Stimulated activated CD8-positive, alpha-beta memory T cell treated with anti-CD3 and anti-CD28 coated beads, Interleukin-7, amount 100 ng/mL, for 4 hours (primary cell): Measurements from ENCODE around the gene ZNF582.

ENCODE experiments used
- DNase-seq, 2 donors: peaks; one replicate each; pipeline ENCODE4 v3.0.0-alpha.2; 2020; ENCODE audit warnings: low read depth in 2 of 2

ZNF582 gene

DNA sequence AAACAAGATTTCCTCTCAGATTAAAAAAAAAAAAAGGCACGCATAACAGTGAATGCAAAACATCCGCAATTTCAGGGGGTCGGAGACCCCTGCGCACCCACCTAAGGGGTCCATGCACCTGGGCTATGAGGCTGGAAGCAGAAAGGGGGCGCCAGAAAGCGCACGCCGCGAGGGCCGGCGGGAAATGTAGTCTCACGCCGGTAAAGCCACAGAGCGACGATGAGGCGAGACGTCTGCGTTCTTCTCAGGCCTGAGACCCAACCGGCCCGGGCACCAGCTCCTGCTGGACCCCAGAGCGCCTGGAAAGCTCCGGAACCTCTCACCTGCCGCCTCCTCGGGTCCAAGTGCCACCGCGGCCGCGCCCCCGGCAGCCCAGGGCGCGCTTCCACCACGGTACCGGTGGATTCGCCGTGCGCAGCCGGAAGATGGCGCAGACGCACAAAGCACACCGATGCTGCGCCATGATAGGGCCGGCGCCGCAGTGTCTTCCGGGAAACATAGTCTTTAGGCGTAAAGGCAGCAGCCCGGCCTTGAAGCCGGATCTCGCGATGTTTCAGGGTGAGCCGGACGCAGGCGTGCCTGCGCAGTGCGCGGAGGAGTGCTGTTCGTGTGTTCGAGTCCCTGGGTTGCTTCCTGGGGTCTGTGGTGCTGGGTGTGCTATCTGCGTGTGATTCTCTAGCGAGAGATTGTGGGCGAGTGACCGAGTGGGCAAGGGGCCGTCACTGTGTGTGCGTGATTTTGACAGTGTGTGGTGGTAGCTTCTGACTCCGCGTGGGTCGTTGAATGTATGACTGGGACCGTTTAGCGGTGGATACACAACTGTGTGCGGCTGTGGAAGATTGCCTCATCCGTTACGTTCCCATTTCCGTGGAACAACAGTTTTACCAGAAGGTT is at the start of gene ZNF582:
ZNF582 (minus strand) TSS at position 416 of the 894 bp plus-strand sequence. CDS start 1,782 bp downstream, outside the sequence.
- peak; percentile 87 to 91 for DNase-seq

DNA sequence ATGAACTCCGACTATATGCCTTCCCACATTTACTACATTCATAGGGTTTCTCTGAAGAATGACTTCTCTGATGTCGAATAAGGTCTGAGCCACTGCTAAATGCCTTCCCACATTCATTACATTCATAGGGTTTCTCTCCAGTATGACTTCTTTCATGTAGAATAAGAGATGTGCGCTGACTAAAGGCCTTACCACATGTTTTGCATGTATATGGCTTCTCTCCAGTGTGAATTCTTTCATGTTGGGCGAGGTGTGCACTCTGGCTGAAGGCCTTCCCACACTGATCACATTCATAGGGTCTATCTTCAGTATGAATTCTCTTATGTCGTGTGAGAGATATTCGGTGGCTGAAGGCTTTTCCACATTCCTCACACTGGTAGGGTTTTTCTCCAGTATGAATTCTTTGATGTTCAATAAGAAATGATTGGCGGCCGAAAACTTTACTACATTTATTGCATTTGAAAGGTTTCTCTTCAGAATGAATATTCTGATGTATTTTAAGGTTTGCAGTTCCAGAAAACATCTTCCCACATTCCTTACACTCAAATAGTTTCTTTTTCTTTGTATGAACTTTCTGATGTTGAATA is 48.0 kb upstream of the ZNF582 start:
- DNase-seq: no peak

DNA sequence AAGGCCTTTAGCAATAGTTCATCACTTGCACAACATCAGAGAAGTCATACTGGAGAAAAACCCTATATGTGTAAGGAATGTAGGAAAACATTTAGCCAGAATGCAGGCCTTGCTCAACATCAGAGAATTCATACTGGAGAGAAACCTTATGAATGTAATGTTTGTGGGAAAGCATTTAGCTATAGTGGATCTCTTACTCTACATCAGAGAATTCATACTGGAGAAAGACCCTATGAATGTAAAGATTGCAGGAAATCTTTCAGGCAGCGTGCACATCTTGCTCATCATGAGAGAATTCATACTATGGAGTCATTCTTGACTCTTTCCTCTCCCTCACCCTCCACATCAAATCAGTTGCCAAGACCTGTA is 30.6 kb upstream of the ZNF582 start:
- no peak for DNase-seq

DNA sequence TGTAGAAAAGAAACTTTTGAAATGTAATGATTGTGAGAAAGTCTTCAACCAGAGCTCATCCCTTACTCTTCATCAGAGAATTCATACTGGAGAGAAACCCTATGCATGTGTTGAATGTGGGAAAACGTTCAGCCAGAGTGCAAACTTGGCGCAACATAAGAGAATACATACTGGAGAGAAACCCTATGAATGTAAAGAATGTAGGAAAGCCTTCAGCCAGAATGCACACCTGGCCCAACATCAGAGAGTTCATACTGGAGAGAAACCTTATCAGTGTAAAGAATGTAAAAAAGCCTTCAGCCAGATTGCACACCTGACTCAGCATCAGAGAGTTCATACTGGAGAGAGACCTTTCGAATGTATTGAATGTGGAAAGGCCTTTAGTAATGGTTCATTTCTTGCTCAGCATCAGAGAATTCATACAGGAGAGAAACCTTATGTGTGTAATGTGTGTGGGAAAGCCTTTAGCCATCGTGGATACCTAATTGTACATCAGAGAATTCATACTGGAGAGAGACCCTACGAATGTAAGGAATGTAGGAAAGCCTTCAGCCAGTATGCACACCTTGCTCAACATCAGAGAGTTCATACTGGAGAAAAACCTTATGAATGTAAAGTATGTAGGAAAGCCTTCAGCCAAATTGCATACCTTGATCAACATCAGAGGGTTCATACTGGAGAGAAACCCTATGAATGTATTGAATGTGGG is 30.1 kb upstream of the ZNF582 start:
- no peak for DNase-seq

DNA sequence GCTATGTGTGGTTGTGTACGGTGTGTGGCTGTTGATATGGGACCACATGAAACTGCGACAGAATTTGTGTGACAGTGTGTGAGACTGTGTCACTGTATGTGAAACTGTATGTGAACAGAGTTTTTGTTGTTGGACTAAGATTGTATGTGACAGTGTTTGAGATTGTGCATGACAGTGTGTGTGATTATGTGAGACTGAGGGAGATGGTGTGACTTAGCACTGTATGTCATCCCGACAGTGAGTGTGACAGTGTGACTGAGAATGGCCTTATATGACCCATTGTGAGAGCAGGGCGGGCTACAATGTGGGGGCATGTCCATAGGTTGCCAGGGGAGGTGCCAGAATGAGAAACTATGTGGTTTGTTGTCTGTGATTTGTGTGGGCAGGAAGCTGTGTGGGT is 11.7 kb upstream of the ZNF582 start:
- no peak for DNase-seq

DNA sequence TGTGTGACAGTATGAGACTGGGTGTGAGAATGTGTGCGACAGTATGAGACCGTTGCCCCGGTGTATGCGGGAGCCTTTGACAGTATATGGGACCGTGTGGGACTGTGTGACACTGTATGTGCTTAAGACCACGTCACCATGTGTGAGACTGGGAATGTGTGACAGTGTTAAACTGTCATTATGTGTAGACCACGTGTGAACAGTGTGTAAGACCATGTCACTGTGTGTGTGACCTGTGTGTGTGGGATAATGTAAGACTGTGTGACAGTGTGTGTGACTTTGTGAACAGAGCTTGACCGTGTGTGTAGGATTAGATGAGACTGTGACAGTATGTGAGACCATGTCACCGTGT is 11.3 kb upstream of the ZNF582 start:
- no peak for DNase-seq

DNA sequence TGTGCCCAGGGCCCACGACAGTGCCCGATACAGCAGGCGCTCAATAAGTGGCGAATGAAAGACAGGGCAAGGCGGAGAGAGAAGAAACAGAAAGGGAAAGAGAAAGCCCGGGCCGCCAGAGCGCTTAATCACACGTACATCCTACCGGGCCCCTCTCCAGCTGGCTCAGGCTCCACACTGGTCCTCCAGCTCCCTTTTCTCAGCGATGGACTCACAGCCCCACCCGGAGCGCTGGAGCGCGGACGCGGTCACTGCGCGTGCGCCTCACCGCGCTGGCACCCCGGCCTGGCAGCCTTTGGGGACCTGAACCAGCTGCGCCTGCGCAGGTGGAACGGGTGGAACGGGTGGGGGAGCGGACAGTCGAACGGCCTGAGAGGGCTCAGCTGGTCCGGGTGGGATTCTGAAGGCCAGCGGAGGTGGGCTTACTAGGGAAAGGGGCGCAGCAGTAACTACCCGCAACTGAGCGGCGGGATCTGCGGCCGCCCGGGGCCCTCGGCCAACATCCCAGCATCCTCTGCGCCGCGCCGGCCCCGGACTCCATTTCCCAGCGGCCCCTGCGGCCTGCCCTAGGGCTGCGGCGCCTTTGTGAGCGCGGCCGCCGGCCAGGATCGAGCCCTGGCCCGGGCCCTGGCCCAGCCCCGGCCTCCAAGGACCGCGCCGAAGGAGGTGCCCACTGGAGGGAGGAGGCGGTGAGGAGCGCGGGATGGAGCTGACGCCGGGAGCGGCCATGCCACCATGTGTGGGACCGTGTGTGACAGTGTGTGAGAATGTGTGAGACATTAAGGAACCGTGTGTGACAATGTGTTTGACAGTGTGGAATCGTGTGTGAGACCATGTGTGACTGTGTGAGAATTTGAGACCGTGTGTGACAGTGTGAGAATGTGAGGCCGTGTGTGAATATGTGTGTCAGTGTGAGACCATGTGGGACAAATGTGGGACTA is 10.7 kb upstream of the ZNF582 start, which contains the start of gene ZNF583:
ZNF583 (plus strand) TSS at position 569 of the 941 bp plus-strand sequence. CDS start 2,783 bp downstream, outside the sequence.
- DNase-seq: peak; percentile 80 to 88

DNA sequence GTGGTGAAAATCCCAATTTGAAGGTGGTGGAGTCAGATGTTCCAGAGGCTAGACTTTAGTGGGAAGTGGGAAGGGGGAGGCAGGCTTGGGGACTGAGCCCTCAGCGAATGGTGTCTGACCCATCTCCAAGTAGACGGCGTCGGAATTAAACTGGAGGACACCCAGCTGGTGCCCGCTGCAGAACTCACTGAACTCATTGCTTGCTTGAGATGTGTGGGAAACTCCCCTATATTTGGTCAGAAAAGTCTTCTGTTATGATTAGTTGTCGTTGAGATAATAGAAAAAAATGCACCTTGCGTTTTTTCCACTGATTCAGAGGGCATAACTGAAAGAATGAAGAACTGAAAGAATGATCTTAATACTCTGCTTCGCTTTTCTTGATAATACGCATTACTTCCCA is 9.9 kb upstream of the ZNF582 start:
- DNase-seq: no peak

DNA sequence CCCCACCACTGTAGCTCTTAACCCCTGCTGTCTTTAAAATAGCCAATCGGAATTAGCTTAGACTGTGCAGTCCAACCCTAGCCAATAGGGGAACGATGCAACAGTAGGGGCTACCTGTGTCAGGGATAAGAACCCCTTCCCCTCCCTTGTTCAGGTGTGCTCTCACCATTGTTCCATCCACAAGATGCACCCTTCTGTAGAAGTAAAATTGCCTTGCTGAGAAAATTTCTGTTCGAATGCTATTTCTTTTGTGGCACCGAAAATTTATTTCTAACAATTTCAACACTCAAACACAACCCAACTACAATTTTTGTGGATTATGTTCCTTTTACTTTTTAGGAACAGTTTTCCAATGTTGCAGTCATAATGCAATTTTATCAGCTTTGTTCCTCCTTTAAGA is 7.2 kb upstream of the ZNF582 start:
- no peak for DNase-seq

DNA sequence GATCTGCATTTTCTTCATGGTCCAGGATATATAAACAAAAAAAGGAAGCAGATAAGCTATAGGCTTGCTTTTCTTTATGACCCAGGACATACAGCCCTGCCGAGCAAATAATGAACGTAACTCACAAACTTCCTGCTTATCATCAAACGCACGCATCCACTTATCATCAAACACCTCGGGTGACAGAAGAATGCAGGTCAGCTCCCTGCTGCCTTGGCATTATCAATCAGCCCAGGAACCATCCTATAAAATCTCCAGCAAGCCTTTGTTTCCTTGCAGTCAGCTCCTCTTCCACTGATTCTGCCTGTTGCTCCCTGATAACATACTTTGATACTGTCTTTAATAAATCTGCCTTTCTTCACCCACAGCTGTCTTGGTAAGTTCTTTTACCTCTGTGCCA is 5.5 kb upstream of the ZNF582 start:
- no peak for DNase-seq

DNA sequence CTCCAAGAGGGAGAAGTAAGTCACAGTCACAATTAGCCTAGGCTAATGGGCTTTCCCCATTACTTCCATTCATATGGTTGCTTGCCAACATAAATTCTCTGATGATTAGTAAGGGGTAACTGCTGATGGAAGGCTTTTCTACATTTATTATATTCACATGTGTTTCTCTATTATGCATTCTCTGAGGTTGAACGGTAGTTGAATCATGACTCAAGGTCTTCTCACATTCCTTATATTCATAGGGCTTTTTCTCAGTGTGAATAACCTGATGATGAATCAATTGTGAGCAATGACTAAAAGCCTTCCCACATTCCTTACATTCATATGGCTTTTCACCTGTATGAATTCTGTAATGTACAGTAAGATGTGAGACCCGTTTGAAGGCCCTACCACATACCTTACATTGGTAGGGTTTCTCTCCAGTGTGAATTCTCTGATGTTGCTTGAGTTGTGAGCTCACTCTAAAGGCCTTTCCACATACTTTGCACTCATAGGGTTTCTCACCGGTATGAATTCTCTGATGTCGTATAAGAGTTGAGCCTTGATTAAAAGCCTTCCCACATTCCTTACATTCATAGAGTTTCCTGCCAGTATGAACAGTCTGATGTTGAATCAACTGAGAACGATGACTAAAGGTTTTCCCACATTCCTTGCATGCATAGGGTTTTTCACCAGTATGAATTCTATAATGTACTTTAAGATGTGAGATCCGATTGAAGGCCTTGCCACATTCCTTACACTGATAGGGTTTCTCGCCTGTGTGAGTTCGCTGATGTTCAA is 9.3 kb downstream of the ZNF582 start:
- DNase-seq: no peak

DNA sequence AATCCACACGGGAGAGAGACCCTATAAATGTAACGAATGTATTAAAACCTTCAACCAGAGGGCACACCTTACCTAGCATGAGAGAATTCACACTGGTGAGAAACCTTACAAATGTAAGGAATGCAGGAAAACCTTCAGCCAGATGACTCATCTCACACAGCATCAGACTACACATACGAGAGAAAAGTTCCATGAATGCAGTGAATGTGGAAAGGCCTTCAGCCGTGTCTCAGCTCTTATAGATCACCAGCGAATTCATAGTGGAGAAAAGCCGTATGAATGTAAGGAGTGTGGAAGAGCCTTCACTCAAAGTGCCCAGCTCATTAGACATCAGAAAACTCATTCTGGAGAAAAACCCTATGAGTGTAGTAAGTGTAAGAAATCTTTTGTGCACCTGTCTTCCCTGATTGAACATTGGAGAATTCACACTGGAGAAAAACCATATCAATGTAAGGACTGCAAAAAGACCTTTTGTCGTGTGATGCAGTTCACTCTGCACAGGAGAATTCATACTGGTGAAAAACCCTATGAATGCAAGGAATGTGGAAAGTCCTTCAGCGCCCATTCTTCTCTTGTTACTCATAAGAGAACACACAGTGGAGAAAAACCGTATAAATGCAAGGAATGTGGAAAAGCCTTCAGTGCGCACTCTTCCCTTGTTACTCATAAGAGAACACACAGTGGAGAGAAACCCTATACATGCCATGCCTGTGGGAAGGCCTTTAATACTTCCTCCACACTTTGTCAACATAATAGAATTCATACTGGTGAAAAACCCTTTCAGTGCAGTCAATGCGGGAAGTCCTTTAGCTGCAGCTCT is 16.0 kb downstream of the ZNF582 start:
- DNase-seq: no peak

DNA sequence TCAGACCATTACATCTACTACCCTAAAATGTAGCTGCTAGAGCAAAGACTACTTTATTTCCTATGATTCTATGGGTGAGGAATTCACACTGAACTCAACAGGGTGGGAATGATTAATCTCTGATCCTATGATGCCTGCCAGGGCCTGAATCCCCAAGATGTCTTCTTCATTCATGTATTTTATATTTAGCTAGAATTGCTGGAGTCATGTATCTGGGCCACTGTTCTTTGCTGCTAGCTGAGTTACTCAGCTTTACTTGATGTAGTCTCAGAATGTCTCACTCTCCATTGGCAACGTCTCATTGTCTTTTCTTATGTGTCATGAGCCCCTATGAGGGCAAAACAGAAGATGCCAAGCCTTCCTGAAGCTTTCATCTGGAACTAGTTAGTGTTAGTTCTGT is 21.1 kb downstream of the ZNF582 start:
- no peak for DNase-seq

DNA sequence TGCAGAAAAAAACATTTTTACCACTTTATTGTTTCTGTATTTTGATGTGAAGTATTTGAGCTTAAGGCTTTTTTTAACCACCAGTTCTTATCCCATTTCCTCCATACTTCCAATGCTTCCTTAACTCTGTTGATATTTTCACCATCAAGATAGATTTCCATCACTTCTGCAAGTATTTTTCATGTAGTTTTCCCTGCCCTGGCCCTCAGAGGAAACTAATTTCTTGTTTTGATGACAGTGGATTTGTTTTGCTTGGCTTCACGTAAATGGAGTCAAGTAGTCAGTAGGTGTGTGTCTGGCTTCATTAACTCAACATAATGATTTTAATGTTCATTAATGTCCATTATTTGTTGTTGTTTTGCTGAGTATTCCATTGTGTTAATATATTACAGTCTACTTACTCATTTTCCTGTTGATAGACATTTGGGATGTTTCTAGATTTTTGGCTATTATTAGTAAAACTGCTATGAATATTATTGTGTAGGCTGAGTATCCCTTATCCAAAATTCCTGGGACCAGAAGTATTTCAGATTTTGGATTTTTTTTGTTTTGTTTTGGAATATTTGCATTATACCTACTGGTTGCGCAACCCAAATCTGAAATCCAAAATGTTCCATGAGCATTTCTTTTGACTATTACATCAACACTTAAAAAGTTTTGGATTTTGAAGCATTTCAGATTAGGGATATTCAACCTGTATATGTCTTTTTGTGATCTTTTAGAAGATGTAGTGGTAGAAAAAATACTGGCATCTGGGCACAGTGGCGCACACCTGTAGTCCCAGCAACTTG is 23.3 kb downstream of the ZNF582 start:
- DNase-seq: no peak

DNA sequence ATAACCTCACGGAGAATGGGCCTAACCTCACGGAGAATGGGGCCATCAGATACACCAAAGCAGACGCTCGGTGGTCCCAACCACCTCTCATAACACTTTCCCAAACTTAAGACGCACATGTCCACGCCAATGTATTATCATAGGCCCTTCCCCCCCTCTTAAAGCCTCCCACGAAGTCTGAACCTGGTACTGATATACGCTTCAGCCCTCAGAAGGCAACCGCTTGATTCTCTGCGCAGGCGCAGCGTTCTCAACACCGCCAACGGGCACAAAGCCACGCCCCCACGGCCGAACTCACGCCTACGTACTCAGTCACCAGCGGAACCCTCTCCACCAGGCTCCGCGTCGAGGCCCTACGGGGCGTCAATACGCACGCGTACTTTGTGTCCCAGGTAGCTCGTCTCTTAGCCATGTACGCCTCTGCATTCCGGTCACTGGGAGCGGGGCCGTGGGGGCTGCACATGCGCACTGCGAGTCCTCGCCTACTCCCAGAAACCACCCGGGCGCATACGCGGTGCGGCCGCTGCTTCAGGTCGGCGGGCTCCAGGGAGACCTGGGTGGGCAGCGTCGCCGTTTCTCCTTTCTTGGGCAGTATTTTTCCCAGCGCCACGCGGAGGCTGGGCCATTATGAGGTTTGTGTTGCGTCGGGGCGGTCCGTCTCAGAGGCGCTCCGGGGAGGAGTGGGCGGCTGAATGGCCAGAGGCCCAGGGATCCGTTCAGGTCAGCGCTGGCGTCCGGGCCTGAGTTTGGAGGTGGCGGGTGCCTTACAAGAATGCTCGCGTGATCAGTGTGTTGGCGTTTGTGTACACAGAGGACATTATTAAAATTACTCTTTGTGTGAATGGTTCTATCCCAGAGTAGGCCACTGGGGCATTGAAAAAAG is 25.3 kb downstream of the ZNF582 start:
- peak; percentile 70 to 76 for DNase-seq

DNA sequence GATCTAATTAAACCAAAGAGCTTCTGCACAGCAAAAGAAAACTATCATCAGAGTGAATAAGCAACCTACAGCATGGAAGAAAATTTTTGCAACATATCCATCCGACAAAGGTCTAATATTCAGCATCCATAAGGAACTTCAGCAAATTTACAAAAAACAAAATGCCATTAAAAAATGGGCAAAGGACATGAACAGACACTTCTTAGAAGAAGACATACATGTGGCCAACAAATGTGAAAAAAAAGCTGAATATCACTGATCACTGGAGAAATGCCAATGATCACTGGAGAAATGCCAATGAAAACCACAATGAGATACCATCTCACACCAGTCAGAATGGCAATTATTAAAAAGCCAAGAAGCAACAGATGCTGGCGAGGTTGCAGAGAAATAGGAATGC is 32.5 kb downstream of the ZNF582 start:
- DNase-seq: no peak

DNA sequence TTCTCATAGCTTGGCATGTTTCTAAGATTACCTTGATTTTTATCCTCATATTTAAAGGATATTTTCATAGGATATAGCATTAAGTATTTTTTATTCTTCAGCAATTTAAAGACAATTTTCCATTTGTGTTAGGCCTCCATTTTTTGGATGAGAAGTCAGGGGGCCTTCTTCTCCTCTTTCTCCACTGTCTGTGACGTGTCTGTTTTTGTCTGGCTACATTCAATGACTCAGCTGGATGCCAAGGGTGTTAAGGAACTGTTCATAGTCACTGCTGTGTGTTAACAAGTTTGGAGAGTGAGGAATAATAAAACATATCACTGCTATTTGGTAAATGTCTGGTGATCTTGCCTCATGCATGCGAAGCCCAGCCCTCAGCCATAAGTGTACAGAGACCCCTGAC is 36.4 kb downstream of the ZNF582 start:
- no peak for DNase-seq

DNA sequence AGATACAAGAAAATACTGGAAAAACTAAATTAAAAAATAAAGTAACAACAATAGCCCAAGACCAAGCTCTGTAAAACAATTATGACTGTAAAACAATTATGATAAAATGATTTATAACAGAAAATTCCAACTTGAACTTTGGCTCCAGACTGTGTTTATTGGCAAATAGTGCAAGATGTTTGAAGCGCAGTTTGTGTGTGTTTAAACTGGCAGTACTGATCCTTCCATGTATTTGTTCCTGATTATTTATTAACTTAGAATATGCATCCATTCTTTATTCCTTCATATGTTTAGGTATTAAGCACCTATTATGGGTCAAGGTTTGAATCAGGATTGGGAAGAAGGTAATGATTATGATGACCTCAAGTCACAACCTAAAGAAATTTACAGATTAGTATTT is 37.8 kb downstream of the ZNF582 start:
- no peak for DNase-seq
